H1 (cell line): Measurements from ENCODE around the gene KLK10. TPM values are rescaled to one million over a fixed set of nuclear protein-coding genes. Genes with fewer than 3 reads are reported as not detected.

Experiments used
- CTCF ChIA-PET: fragments of 300-600 bp; sonication (Branson Sonifier 250); formaldehyde crosslinking; loops from one replicate; lab custom pipeline; 2021; ENCODE audit not compliant: partially characterized antibody; lab: Charles Lee
- POLR2A ChIA-PET: fragments of 300-600 bp; sonication (Branson Sonifier 250); formaldehyde crosslinking; loops from one replicate; lab custom pipeline; 2021; ENCODE audit warnings: inconsistent platforms; ENCODE audit not compliant: partially characterized antibody; lab: Charles Lee
- DNase-seq, 2 experiments: peaks; one replicate each; pipeline versions ENCODE4 v3.0.0 to v3.0.0-alpha.2; 2010 to 2022; ENCODE audit warnings: low spot score in 2 of 2, low read depth in 1 of 2, mixed read lengths in 1 of 2
- FAIRE-seq: peaks from 2 replicates; lab custom pipeline; 2011; peaks lifted over from hg19 to GRCh38; lab: Jason Lieb, UNC
- H2AFZ ChIP-seq: 2 replicates; pipeline ENCODE4 v1.8.1; 2012; ENCODE audit warnings: low read length, inconsistent platforms
- H2AK5ac ChIP-seq: 2 replicates; pipeline ENCODE4 v1.6.1; 2013; ENCODE audit warnings: low read depth, low read length
- H2BK120ac ChIP-seq: replicated peaks from 2 replicates; pipeline ENCODE3; 2013; ENCODE audit warnings: low read depth, low read length, inconsistent platforms
- H2BK12ac ChIP-seq: 2 replicates; pipeline ENCODE4 v1.6.1; 2013; ENCODE audit warnings: low read depth, low read length
- H2BK15ac ChIP-seq: 2 replicates; pipeline ENCODE4 v1.6.1; 2013; ENCODE audit warnings: low read length
- H2BK20ac ChIP-seq: 2 replicates; pipeline ENCODE4 v1.6.1; 2013; ENCODE audit warnings: low read length
- H2BK5ac ChIP-seq: 2 replicates; pipeline ENCODE4 v1.6.1; 2013; ENCODE audit warnings: low read depth, low read length
- H3K14ac ChIP-seq: 2 replicates; pipeline ENCODE4 v1.6.1; 2013; ENCODE audit warnings: inconsistent platforms; ENCODE audit not compliant: insufficient read length
- H3K18ac ChIP-seq: 2 replicates; pipeline ENCODE4 v1.6.1; 2013; ENCODE audit warnings: low read length; ENCODE audit errors: extremely low read depth
- H3K23ac ChIP-seq: 2 replicates; pipeline ENCODE4 v1.6.1; 2013; ENCODE audit warnings: inconsistent platforms; ENCODE audit not compliant: insufficient read length
- H3K23me2 ChIP-seq: 2 replicates; pipeline ENCODE4 v1.6.1; 2013; ENCODE audit warnings: low read depth, low read length
- H3K27ac ChIP-seq: 2 replicates; pipeline ENCODE4 v1.6.1; 2011; ENCODE audit warnings: low read depth, low read length, inconsistent platforms
- H3K27me3 ChIP-seq, 4 experiments: replicated peaks in 1 of 4; 1 replicate in 1 of 4; 2 replicates in 3 of 4; pipeline versions ENCODE4 v1.6.1 to v1.8.1; 2011 to 2013; ENCODE audit warnings: low read length in 3 of 4, mild to moderate bottlenecking in 3 of 4, inconsistent platforms in 2 of 4, mixed read lengths in 2 of 4, moderate library complexity in 1 of 4; ENCODE audit not compliant: control insufficient read depth in 3 of 4, insufficient read depth in 3 of 4; ENCODE audit errors: extremely low read depth in 1 of 4
- H3K36me3 ChIP-seq, 4 experiments: 2 replicates each; pipeline versions ENCODE4 v1.6.1 to v1.8.1; 2011 to 2013; ENCODE audit warnings: mild to moderate bottlenecking in 4 of 4, low read length in 3 of 4, moderate library complexity in 2 of 4, control low read depth in 1 of 4, inconsistent platforms in 1 of 4; ENCODE audit not compliant: insufficient read depth in 4 of 4, control insufficient read depth in 2 of 4
- H3K4ac ChIP-seq: replicated peaks from 2 replicates; pipeline ENCODE3; 2013; ENCODE audit warnings: low read length, low read depth, mixed read lengths, inconsistent platforms; ENCODE audit not compliant: insufficient read length
- H3K4me1 ChIP-seq, 4 experiments: replicated peaks in 1 of 4; 1 replicate in 1 of 4; 2 replicates in 3 of 4; pipeline versions ENCODE4 v1.6.1 to v1.8.1; 2011 to 2013; ENCODE audit warnings: low read length in 3 of 4, inconsistent platforms in 2 of 4, mixed read lengths in 1 of 4; ENCODE audit not compliant: insufficient read depth in 4 of 4, control insufficient read depth in 3 of 4
- H3K4me2 ChIP-seq, 2 experiments: 2 replicates each; pipeline versions ENCODE4 v1.6.1 to v1.8.1; 2011 to 2013; ENCODE audit warnings: low read depth in 2 of 2, low read length in 2 of 2, control low read depth in 1 of 2, inconsistent platforms in 1 of 2, mild to moderate bottlenecking in 1 of 2; ENCODE audit not compliant: insufficient read depth in 1 of 2
- H3K4me3 ChIP-seq, 4 experiments: fragments of 200-600, 300-600 bp in 1 of 4; sonication (generic), shearing (Covaris generic), sonication (Bioruptor Twin) in 1 of 4; 2 replicates each; pipeline versions ENCODE4 v1.5.1 to v1.8.1; 2011 to 2016; ENCODE audit warnings: low read length in 4 of 4, low read depth in 3 of 4, control low read depth in 2 of 4, inconsistent platforms in 2 of 4, mild to moderate bottlenecking in 2 of 4, mixed read lengths in 1 of 4, moderate library complexity in 1 of 4; ENCODE audit not compliant: insufficient read depth in 2 of 4; ENCODE audit errors: extremely low read depth in 1 of 4
- H3K56ac ChIP-seq: replicated peaks from 2 replicates; pipeline ENCODE3; 2013; ENCODE audit warnings: low read depth, mild to moderate bottlenecking, mixed read lengths, low read length, inconsistent platforms; ENCODE audit not compliant: insufficient read length
- H3K79me1 ChIP-seq: 2 replicates; pipeline ENCODE4 v1.6.1; 2013; ENCODE audit warnings: low read depth, low read length, control low read depth
- H3K79me2 ChIP-seq, 2 experiments: 2 replicates each; pipeline versions ENCODE4 v1.6.1 to v1.8.1; 2012 to 2013; ENCODE audit warnings: low read length in 2 of 2, mild to moderate bottlenecking in 2 of 2, inconsistent platforms in 1 of 2; ENCODE audit not compliant: insufficient read depth in 2 of 2, control insufficient read depth in 1 of 2
- H3K9ac ChIP-seq, 4 experiments: replicated peaks in 1 of 4; 1 replicate in 1 of 4; 2 replicates in 3 of 4; pipeline versions ENCODE4 v1.6.1 to v1.8.1; 2011 to 2013; ENCODE audit warnings: low read depth in 3 of 4, low read length in 3 of 4, control low read depth in 2 of 4, mild to moderate bottlenecking in 2 of 4, moderate library complexity in 2 of 4, inconsistent platforms in 1 of 4; ENCODE audit errors: extremely low read depth in 1 of 4
- H3K9me3 ChIP-seq, 2 experiments: 2 replicates each; pipeline versions ENCODE4 v1.6.1 to v1.8.1; 2012 to 2013; ENCODE audit warnings: mild to moderate bottlenecking in 2 of 2, moderate library complexity in 2 of 2, control low read depth in 1 of 2, inconsistent platforms in 1 of 2, low read depth in 1 of 2, low read length in 1 of 2, mixed read lengths in 1 of 2; ENCODE audit not compliant: insufficient read depth in 2 of 2
- H4K20me1 ChIP-seq, 2 experiments: replicated peaks in 1 of 2; 2 replicates each; pipeline versions ENCODE3 to v1.8.1; 2011 to 2013; ENCODE audit warnings: inconsistent platforms in 2 of 2, low read length in 2 of 2, mild to moderate bottlenecking in 1 of 2; ENCODE audit not compliant: insufficient read depth in 2 of 2, control insufficient read depth in 1 of 2
- H4K5ac ChIP-seq: 2 replicates; pipeline ENCODE4 v1.6.1; 2013; ENCODE audit warnings: low read length, low read depth, mixed read lengths, inconsistent platforms; ENCODE audit not compliant: insufficient read length
- H4K8ac ChIP-seq: 2 replicates; pipeline ENCODE4 v1.8.0; 2013; ENCODE audit warnings: mild to moderate bottlenecking, moderate library complexity, low read length, inconsistent platforms; ENCODE audit not compliant: insufficient read depth; ENCODE audit errors: extremely low read depth
- H4K91ac ChIP-seq: replicated peaks from 2 replicates; pipeline ENCODE3; 2013; ENCODE audit warnings: low read length, mixed read lengths, inconsistent platforms; ENCODE audit not compliant: insufficient read length
- ATF3 ChIP-seq: IDR thresholded peaks from 2 replicates; pipeline ENCODE4 v1.6.1; 2011; ENCODE audit warnings: low read depth, mild to moderate bottlenecking, low read length; ENCODE audit not compliant: insufficient read depth
- EP300 ChIP-seq, 2 experiments: IDR thresholded peaks; 1 replicate in 1 of 2; 2 replicates in 1 of 2; pipeline ENCODE4 v1.6.1; 2011 to 2012; ENCODE audit warnings: low read depth in 2 of 2, low read length in 2 of 2, mild to moderate bottlenecking in 2 of 2, borderline replicate concordance in 1 of 2, inconsistent platforms in 1 of 2, moderate library complexity in 1 of 2
- FOSL1 ChIP-seq: IDR thresholded peaks from 2 replicates; pipeline ENCODE4 v1.6.1; 2011; ENCODE audit warnings: mild to moderate bottlenecking, low read depth, low read length, moderate library complexity; ENCODE audit not compliant: insufficient read depth
- SP1 ChIP-seq: IDR thresholded peaks from 2 replicates; pipeline ENCODE4 v1.6.1; 2011; ENCODE audit warnings: low read depth, low read length
- USF2 ChIP-seq: IDR thresholded peaks from 2 replicates; pipeline ENCODE4 v1.6.1; 2011; ENCODE audit warnings: low read length, improper control_type of control experiment
- YY1 ChIP-seq: IDR thresholded peaks from 2 replicates; pipeline ENCODE4 v1.6.1; 2011; ENCODE audit warnings: low read depth, mild to moderate bottlenecking, low read length
- WGBS, 2 experiments: shearing (Covaris generic) in 1 of 2; methylation state at CpG; one replicate each; pipeline versions ENCODE4 v1.1.6 to v1.1.7; 2013 to 2015; ENCODE audit warnings: low lambda C conversion rate in 2 of 2, mixed read lengths in 2 of 2, inconsistent platforms in 1 of 2, low coverage in 1 of 2, missing lambda C conversion rate in 1 of 2; ENCODE audit not compliant: insufficient replicate concordance in 2 of 2, insufficient coverage in 1 of 2, insufficient read length in 1 of 2; ENCODE audit errors: extremely low coverage in 1 of 2, missing lambda C conversion rate in 1 of 2; 5-methylcytosine and 5-hydroxymethylcytosine counted together
- polyA plus RNA-seq, 7 experiments: library from polyadenylated mRNA; depleted of rRNA in 3 of 7; stranded (reverse) in 5 of 7; unstranded in 2 of 7; fragments of >200 nt in 5 of 7; fragments of 200-250 nt in 2 of 7; gene quantifications; 1 replicate in 5 of 7; 2 replicates in 1 of 7; 4 replicates in 1 of 7; pipeline versions ENCODE4 v1.2.1 to v1.2.3, GENCODE V29; 2011 to 2013; ENCODE audit warnings: missing spikeins in 2 of 7, mixed read lengths in 2 of 7
- total RNA-seq: library from RNA; stranded (reverse); fragmentation: NEBNext Ultra II Directional; extraction: Animal tissue kit (Norgen Biotek cat#: 25700); gene quantifications from 2 replicates; pipeline ENCODE4 v1.2.1, GENCODE V29; 2021

Gene KLK10
- total and polyA plus RNA-seq, 2 of the 8 experiments (the other 6 are each of a cell fraction or from before 2014, with no cell fraction given) = 4.8 to 9.7 TPM

GRCh38 chr19:50994129-50994528 lies 25.4 kb downstream of the KLK10 start:
- Histone ChIP-seq H3K4me1 (peaks cover 0 to 2% (median 0%) of the 10 kb centered on the region in 4 experiments; a peak in 1 of 7 replicates), H3K18ac (no peak overlapping the region)
- DNase-seq = no peak
- no peak for TF ChIP-seq FOSL1
- TF ChIP-seq ATF3 = peak; percentile 45; the same call in 1 of the 2 replicates
- TF ChIP-seq EP300 (IDR thresholded peaks at IDR 0.05; ENCODE audit: borderline replicate concordance in 1 of 2, low read depth in 2 of 2, low read length in 2 of 2) = no peak
- TF ChIP-seq YY1 = peak; percentile 72
- TF ChIP-seq SP1 = peak; percentile 80
- TF ChIP-seq USF2 = peak; percentile 80

More at GRCh38 chr19:50994129-50994528, 25.4 kb downstream of the KLK10 start:
- Histone ChIP-seq H3K9me3 (no peaks in the 10 kb centered on the region), H3K36me3 (no peaks in the 10 kb centered on the region), H4K5ac (no peak overlapping the region), H2BK5ac (no peak overlapping the region), H3K14ac (no peak overlapping the region), H3K23me2 (peaks cover 2% of the 10 kb centered on the region; the same call in 1 of the 2 replicates), H3K9ac (no peak overlapping the region), H2BK12ac (no peak overlapping the region), H3K79me2 (no peaks in the 10 kb centered on the region), H2BK15ac (no peak overlapping the region), H2BK120ac (no peak overlapping the region), H3K4me3 (no peak overlapping the region), H3K79me1 (no peaks in the 10 kb centered on the region), H3K4ac (no peak overlapping the region), H4K8ac (no peak overlapping the region), H2AK5ac (no peak overlapping the region), H4K91ac (no peak overlapping the region), H3K4me2 (no peak overlapping the region), H3K56ac (no peak overlapping the region), H2AFZ (no peak overlapping the region), H3K23ac (no peak overlapping the region), H3K27ac (no peak overlapping the region), H3K27me3 (no peaks in the 10 kb centered on the region), H2BK20ac (no peak overlapping the region), H4K20me1 (no peaks in the 10 kb centered on the region)
- 76% methylated on average over 2 of the region's 2 CpGs; no CpG with 5 or more reads in 1 of the 2 experiments for WGBS, 2 experiments
- ChIA-PET CTCF (interaction anchor here (1.2 to 2.1 kb wide), 4 partner anchors 23 to 103 kb away, joined by 3 to 15 read pairs (median 3); no protein-coding TSS in a partner anchor), POLR2A (interaction anchor here (0.6 to 1.7 kb wide), 3 partner anchors 14 to 46 kb away, joined by 3 to 4 read pairs (median 4); no protein-coding TSS in a partner anchor)
- peak; percentile 71 for FAIRE-seq
